Stimulated activated CD4-positive, alpha-beta T cell treated with anti-CD3 and anti-CD28 coated beads, Interleukin-15, amount 100 ng/mL, for 24 hours (primary cell): Measurements from ENCODE around the gene GDI2.

Experiments used
- DNase-seq: peaks from one replicate; pipeline ENCODE4 v3.0.0-alpha.2; 2020

GDI2 gene

DNA sequence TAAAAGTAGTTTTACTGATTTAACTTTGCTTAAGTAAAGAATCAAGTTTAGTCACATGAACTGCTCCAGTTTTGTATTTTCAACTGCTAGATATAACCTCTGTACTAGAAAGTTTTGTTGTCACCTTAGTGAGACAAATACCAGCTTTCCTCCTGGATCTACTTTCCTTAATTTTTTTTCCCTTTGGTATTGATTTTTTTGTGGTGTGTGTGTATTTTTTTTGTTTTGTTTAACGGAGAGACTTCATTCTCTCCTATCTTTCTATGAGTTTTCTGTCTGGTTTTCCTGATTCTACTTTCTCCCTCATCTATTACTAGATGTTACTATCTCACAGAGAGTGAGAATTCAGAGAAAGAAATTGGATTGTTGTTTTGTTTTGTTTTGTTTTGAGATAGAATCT lies 76.6 kb downstream of the GDI2 start:
- no peak for DNase-seq

DNA sequence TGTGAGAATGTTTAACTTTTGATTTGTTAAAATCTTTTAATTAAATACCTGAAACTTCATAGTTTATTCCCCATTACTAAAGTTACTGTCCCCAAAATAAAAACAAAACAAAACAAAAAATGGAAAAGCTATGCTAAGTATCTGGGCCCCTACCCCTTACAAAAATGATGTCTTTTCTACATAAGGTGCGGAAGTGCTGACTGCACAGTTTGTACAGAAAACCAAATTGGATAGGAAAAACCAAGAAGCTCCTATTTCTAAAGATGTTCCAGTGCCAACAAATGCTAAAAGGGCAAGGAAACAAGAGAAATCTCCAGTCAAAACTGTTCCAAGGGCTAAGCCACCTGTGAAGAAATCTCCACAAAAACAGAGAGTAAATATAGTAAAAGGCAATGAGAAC lies 78.1 kb downstream of the GDI2 start:
- no peak for DNase-seq

DNA sequence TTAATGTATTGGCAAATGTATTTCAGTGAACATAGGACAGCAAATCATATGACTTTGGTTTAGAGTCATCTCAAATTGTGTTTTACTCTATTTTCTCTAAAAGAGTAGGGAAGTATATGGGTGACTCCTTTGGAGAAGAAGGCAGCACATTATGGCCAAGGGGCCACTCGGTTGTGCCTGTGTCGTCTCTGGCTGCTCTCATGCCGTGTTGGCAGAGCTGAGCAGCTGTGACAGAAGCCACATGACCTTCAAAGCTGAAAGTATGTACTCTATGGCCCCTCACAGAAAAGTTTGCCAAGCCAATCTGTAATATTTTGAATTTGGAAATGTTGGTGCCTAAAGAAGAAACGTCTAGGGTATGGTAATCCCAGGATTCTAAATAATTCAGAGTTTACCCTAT lies 81.1 kb downstream of the GDI2 start:
- no peak for DNase-seq

DNA sequence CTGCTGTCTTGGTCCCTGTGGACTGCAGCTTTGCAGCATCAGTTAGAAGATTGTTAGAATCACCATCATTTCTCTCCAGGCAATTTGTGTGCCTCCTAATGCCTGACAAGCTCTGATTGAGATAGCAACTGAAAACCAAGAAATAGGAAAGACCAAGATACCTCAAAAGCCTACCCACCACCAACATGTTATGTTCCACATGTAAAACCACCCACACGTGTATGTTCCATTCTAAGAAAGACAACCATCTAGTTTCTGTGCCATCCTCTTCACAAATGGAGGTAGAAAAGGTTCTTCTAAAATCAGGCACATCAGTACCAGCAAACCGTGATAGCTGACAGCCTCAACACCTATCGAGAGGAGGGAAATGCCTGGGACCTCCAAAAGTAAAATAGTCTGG lies 81.7 kb downstream of the GDI2 start:
- no peak for DNase-seq

DNA sequence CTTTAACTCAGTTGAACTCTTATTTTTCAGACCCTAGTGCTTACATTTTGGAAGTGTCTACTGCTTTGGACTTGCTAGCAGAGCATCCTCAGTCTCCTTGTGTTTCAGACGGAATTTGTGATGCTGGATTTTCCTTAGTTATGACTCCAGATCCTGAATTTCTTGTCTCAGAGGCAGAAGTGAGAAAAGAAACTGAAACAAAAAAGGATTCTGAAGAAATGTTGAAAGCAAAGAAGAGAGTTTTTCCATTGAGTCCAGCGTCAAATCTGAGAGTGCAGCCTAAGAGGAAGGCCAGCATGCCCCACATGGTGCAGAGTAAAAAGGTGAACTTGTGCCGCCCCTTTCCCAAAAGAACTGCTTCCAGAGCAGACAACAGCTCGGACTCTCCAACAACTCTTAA lies 82.5 kb downstream of the GDI2 start:
- DNase-seq = no peak

DNA sequence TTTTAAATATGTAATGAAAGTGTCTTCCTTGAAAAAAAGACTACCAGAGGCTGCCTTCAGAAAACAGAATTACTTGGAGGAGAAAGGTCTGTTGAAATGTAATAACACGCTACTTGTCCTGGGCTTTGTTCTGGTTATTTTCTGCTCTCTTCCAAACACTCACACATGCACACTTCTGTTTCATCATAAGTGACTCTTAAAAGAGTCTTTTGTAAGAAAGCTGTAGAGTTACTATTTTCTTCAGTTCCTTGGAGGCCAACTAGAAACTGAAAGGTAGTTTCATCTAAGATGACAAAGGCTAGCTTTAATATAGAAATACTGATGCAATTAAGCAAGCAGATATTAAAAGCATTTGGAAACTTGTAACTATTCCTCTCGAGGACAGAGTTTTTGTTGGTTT lies 89.5 kb downstream of the GDI2 start:
- no peak for DNase-seq

DNA sequence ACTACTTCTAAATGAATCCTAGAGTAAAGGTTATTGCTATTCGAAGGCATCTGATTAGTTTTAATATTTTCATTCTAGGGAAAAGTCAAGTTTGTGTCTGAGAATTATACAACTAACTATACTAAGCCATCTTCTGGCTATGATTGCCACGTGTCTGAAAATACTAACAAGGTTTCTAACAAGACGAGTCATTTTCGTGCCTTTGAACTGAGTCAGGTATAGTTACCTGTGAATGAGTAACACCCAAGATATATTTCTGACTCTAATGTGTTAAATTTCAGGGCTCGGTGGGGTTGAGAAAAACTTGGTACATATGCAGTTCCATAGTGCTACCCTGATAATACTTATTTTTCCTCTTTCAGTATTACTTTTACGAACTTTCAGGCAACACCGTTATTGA lies 93.1 kb downstream of the GDI2 start:
- DNase-seq = no peak

DNA sequence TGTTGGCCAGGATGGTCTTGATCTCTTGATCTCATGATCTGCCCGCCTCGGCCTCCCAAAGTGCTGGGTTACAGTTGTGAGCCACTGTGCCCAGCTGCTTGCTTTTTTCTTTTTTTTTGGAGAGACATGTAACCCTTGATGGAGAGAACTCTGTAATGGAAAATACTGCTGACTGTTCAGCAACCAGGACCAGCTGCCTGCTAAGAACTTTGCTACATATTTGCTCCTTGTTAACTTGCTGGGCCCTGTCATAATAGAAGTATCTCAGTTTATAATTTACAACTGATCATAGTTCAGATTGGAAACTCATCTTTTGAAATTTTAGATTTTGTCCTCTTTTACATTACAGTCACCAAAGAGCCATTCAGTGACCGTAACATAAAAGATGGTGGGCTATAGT lies 93.7 kb downstream of the GDI2 start:
- no peak for DNase-seq
